ENCODE data around the gene INAFM2. TPM values are rescaled to one million over a fixed set of nuclear protein-coding genes. Genes with fewer than 3 reads are reported as not detected.
A peak's percentile ranks its signal among the peaks of the same experiment; 100 is the strongest.

INAFM2 gene
- total and polyA plus RNA-seq, 9 of the 15 experiments (the other 6 are each of a cell fraction or from before 2014, with no cell fraction given): 11.8 to 43.1 (median 27.2) TPM

DNA sequence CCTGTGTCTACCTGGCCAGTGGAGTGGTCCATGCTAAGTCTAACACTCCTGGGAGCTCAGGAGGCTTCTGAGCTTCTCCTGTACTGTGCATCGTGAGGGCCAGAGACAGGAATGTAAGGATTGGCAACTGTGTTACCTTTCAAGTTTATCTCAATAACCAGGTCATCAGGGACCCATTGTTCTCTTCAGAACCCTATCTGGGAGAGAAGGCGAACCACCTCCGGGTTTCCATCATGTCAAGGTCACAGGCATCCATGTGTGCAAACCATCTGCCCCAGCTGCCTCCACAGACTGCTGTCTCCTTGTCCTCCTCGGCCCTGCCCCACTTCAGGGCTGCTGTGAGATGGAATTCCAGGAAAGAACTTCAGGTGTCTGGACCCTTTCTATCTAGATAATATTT, 46.6 kb upstream of the INAFM2 start (continued):
- TF ChIP-seq, protein P1, sequence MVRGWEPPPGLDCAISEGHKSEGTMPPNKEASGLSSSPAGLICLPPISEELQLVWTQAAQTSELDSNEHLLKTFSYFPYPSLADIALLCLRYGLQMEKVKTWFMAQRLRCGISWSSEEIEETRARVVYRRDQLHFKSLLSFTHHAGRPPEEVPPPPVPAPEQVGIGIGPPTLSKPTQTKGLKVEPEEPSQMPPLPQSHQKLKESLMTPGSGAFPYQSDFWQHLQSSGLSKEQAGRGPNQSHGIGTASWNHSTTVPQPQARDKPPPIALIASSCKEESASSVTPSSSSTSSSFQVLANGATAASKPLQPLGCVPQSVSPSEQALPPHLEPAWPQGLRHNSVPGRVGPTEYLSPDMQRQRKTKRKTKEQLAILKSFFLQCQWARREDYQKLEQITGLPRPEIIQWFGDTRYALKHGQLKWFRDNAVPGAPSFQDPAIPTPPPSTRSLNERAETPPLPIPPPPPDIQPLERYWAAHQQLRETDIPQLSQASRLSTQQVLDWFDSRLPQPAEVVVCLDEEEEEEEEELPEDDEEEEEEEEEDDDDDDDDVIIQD (CRISPR knock-in tag; IDR thresholded peaks at IDR 0.05): no peak
- TF ChIP-seq ZNF41 (CRISPR knock-in tag; conservative IDR thresholded peaks at IDR 0.05) (no peak), TCFL5 (CRISPR knock-in tag; conservative IDR thresholded peaks at IDR 0.05) (no peak), PCBP2 (IDR thresholded peaks at IDR 0.05; ENCODE audit: low read depth, low read length, poor library complexity, severe bottlenecking) (no peak), MEIS2 (IDR thresholded peaks at IDR 0.05; ENCODE audit: partially characterized antibody) (no peak)

DNA sequence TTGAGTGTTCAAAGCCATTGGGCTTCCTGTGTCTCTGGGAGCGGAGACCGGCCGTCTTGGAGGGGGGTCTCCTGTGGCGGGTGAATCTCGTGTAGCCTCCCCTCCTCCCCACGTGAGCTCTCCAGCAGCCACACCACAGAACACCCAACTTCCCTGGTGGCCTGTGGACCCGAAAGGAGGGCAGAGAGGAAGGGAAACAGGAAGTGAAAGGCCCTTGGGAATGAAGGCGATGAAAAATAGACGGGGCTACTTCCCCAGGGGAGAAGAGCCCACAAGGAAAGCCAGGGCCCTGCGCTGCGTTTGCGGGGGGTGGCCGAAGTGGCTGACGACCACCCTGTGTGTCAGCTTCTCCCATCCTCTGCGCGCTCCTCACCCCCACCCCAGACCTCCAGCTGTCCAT, 46.0 kb upstream of the INAFM2 start:
- TF ChIP-seq, protein P2, sequence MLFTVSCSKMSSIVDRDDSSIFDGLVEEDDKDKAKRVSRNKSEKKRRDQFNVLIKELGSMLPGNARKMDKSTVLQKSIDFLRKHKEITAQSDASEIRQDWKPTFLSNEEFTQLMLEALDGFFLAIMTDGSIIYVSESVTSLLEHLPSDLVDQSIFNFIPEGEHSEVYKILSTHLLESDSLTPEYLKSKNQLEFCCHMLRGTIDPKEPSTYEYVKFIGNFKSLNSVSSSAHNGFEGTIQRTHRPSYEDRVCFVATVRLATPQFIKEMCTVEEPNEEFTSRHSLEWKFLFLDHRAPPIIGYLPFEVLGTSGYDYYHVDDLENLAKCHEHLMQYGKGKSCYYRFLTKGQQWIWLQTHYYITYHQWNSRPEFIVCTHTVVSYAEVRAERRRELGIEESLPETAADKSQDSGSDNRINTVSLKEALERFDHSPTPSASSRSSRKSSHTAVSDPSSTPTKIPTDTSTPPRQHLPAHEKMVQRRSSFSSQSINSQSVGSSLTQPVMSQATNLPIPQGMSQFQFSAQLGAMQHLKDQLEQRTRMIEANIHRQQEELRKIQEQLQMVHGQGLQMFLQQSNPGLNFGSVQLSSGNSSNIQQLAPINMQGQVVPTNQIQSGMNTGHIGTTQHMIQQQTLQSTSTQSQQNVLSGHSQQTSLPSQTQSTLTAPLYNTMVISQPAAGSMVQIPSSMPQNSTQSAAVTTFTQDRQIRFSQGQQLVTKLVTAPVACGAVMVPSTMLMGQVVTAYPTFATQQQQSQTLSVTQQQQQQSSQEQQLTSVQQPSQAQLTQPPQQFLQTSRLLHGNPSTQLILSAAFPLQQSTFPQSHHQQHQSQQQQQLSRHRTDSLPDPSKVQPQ (CRISPR knock-in tag; IDR thresholded peaks at IDR 0.05; ENCODE audit: borderline replicate concordance): no peak
- TF ChIP-seq BRD9 (IDR thresholded peaks at IDR 0.05; ENCODE audit: low read depth, partially characterized antibody) (no peak), HMG20B (CRISPR knock-in tag; IDR thresholded peaks at IDR 0.05) (no peak), SPI1 (IDR thresholded peaks at IDR 0.05; ENCODE audit: borderline replicate concordance, low read depth, low read length) (peak; percentile 83), CBFA2T2 (conservative IDR thresholded peaks at IDR 0.05) (no peak), CBFA2T3 (IDR thresholded peaks at IDR 0.05) (no peak)
- Histone ChIP-seq H3K9me3 (replicated peaks; ENCODE audit: control insufficient read depth, insufficient read depth, low read depth, low read length) (no peaks in the 10 kb centered on the region), H3K27ac (ENCODE audit: extremely low read depth, low read depth, low read length) (no peak overlapping the region), H3K9me1 (ENCODE audit: control insufficient read depth, insufficient read depth, low read length) (no peaks in the 10 kb centered on the region), H3K9ac (ENCODE audit: insufficient read depth in 1 of 2, low read depth in 2 of 2, low read length in 2 of 2) (peak overlapping the region in 1 of 2 experiments; percentile 58; a peak in 1 of 4 replicates), H3K4me3 (no peak overlapping the region), H3K4me2 (ENCODE audit: insufficient read depth, low read length) (peak overlapping the region; percentile 11), H3K79me2 (ENCODE audit: control insufficient read depth, insufficient read depth, low read length) (no peaks in the 10 kb centered on the region), H2AFZ (ENCODE audit: low read depth, low read length) (peak overlapping the region; percentile 25; the same call in 1 of the 2 replicates), H3K4me1 (replicated peaks in 1 of 2; ENCODE audit: control insufficient read depth in 2 of 2, insufficient read depth in 2 of 2, low read length in 2 of 2) (peaks cover 13 to 50% of the 10 kb centered on the region in 2 experiments), H3K36me3 (ENCODE audit: control insufficient read depth, insufficient read depth, low read length) (no peaks in the 10 kb centered on the region), H4K20me1 (replicated peaks; ENCODE audit: control insufficient read depth, insufficient read depth, low read length) (0 out of 2 replicates have a peak, but pooled peaks cover 3% of the 10 kb centered on the region), H3K27me3 (ENCODE audit: control insufficient read depth in 2 of 2, insufficient read depth in 2 of 2, low read length in 2 of 2) (peaks cover 0 to 3% of the 10 kb centered on the region in 2 experiments; a peak in 2 of 5 replicates)
- in situ Hi-C loops (cut with MboI): loop anchor here (5.0 kb wide), 1 partner anchor 35 kb away; no protein-coding TSS in a partner anchor
- WGBS (ENCODE audit: insufficient coverage, low coverage, missing lambda C conversion rate): 46% methylated on average over 12 of the region's 16 CpGs
- ChIA-PET CTCF (ENCODE audit: low intra/inter-chr PET ratio) (interaction anchor here (0.5 to 7.1 kb wide), 4 partner anchors 60 to 145 kb away, joined by 3 to 218 read pairs (median 8); no protein-coding TSS in a partner anchor), POLR2A (interaction anchor here (0.6 to 0.8 kb wide), 3 partner anchors 50 to 230 kb away, joined by 3 read pairs; no protein-coding TSS in a partner anchor)
- intact Hi-C loops (cut with micrococcal nuclease): no loop called here
- BruUV-seq (replicated peaks): no TSS peak
- FAIRE-seq: no peak
- no peak for DNase-seq (ENCODE audit: extremely low read depth in 1 of 4, low spot score in 3 of 4)
- no peak for ATAC-seq

Measured in K562 (cell line).